H1 (cell line): ENCODE data around the gene KRTAP10-2. TPM values are rescaled to one million over a fixed set of nuclear protein-coding genes. Genes with fewer than 3 reads are reported as not detected.

ENCODE experiments used
- CTCF ChIA-PET: fragments of 300-600 bp; sonication (Branson Sonifier 250); formaldehyde crosslinking; loops from one replicate; lab custom pipeline; 2021; ENCODE audit not compliant: partially characterized antibody; lab: Charles Lee
- POLR2A ChIA-PET: fragments of 300-600 bp; sonication (Branson Sonifier 250); formaldehyde crosslinking; loops from one replicate; lab custom pipeline; 2021; ENCODE audit warnings: inconsistent platforms; ENCODE audit not compliant: partially characterized antibody; lab: Charles Lee
- DNase-seq, 2 experiments: peaks; one replicate each; pipeline versions ENCODE4 v3.0.0 to v3.0.0-alpha.2; 2010 to 2022; ENCODE audit warnings: low spot score in 2 of 2, low read depth in 1 of 2, mixed read lengths in 1 of 2
- FAIRE-seq: peaks from 2 replicates; lab custom pipeline; 2011; peaks lifted over from hg19 to GRCh38; lab: Jason Lieb, UNC
- H2AFZ ChIP-seq: 2 replicates; pipeline ENCODE4 v1.8.1; 2012; ENCODE audit warnings: low read length, inconsistent platforms
- H2AK5ac ChIP-seq: 2 replicates; pipeline ENCODE4 v1.6.1; 2013; ENCODE audit warnings: low read depth, low read length
- H2BK120ac ChIP-seq: replicated peaks from 2 replicates; pipeline ENCODE3; 2013; ENCODE audit warnings: low read depth, low read length, inconsistent platforms
- H2BK12ac ChIP-seq: 2 replicates; pipeline ENCODE4 v1.6.1; 2013; ENCODE audit warnings: low read depth, low read length
- H2BK15ac ChIP-seq: 2 replicates; pipeline ENCODE4 v1.6.1; 2013; ENCODE audit warnings: low read length
- H2BK20ac ChIP-seq: 2 replicates; pipeline ENCODE4 v1.6.1; 2013; ENCODE audit warnings: low read length
- H2BK5ac ChIP-seq: 2 replicates; pipeline ENCODE4 v1.6.1; 2013; ENCODE audit warnings: low read depth, low read length
- H3K14ac ChIP-seq: 2 replicates; pipeline ENCODE4 v1.6.1; 2013; ENCODE audit warnings: inconsistent platforms; ENCODE audit not compliant: insufficient read length
- H3K18ac ChIP-seq: 2 replicates; pipeline ENCODE4 v1.6.1; 2013; ENCODE audit warnings: low read length; ENCODE audit errors: extremely low read depth
- H3K23ac ChIP-seq: 2 replicates; pipeline ENCODE4 v1.6.1; 2013; ENCODE audit warnings: inconsistent platforms; ENCODE audit not compliant: insufficient read length
- H3K23me2 ChIP-seq: 2 replicates; pipeline ENCODE4 v1.6.1; 2013; ENCODE audit warnings: low read depth, low read length
- H3K27ac ChIP-seq: 2 replicates; pipeline ENCODE4 v1.6.1; 2011; ENCODE audit warnings: low read depth, low read length, inconsistent platforms
- H3K27me3 ChIP-seq, 4 experiments: replicated peaks in 1 of 4; 1 replicate in 1 of 4; 2 replicates in 3 of 4; pipeline versions ENCODE4 v1.6.1 to v1.8.1; 2011 to 2013; ENCODE audit warnings: low read length in 3 of 4, mild to moderate bottlenecking in 3 of 4, inconsistent platforms in 2 of 4, mixed read lengths in 2 of 4, moderate library complexity in 1 of 4; ENCODE audit not compliant: control insufficient read depth in 3 of 4, insufficient read depth in 3 of 4; ENCODE audit errors: extremely low read depth in 1 of 4
- H3K36me3 ChIP-seq, 4 experiments: 2 replicates each; pipeline versions ENCODE4 v1.6.1 to v1.8.1; 2011 to 2013; ENCODE audit warnings: mild to moderate bottlenecking in 4 of 4, low read length in 3 of 4, moderate library complexity in 2 of 4, control low read depth in 1 of 4, inconsistent platforms in 1 of 4; ENCODE audit not compliant: insufficient read depth in 4 of 4, control insufficient read depth in 2 of 4
- H3K4ac ChIP-seq: replicated peaks from 2 replicates; pipeline ENCODE3; 2013; ENCODE audit warnings: low read length, low read depth, mixed read lengths, inconsistent platforms; ENCODE audit not compliant: insufficient read length
- H3K4me1 ChIP-seq, 4 experiments: replicated peaks in 1 of 4; 1 replicate in 1 of 4; 2 replicates in 3 of 4; pipeline versions ENCODE4 v1.6.1 to v1.8.1; 2011 to 2013; ENCODE audit warnings: low read length in 3 of 4, inconsistent platforms in 2 of 4, mixed read lengths in 1 of 4; ENCODE audit not compliant: insufficient read depth in 4 of 4, control insufficient read depth in 3 of 4
- H3K4me2 ChIP-seq, 2 experiments: 2 replicates each; pipeline versions ENCODE4 v1.6.1 to v1.8.1; 2011 to 2013; ENCODE audit warnings: low read depth in 2 of 2, low read length in 2 of 2, control low read depth in 1 of 2, inconsistent platforms in 1 of 2, mild to moderate bottlenecking in 1 of 2; ENCODE audit not compliant: insufficient read depth in 1 of 2
- H3K4me3 ChIP-seq, 4 experiments: fragments of 200-600, 300-600 bp in 1 of 4; sonication (generic), shearing (Covaris generic), sonication (Bioruptor Twin) in 1 of 4; 2 replicates each; pipeline versions ENCODE4 v1.5.1 to v1.8.1; 2011 to 2016; ENCODE audit warnings: low read length in 4 of 4, low read depth in 3 of 4, control low read depth in 2 of 4, inconsistent platforms in 2 of 4, mild to moderate bottlenecking in 2 of 4, mixed read lengths in 1 of 4, moderate library complexity in 1 of 4; ENCODE audit not compliant: insufficient read depth in 2 of 4; ENCODE audit errors: extremely low read depth in 1 of 4
- H3K56ac ChIP-seq: replicated peaks from 2 replicates; pipeline ENCODE3; 2013; ENCODE audit warnings: low read depth, mild to moderate bottlenecking, mixed read lengths, low read length, inconsistent platforms; ENCODE audit not compliant: insufficient read length
- H3K79me1 ChIP-seq: 2 replicates; pipeline ENCODE4 v1.6.1; 2013; ENCODE audit warnings: low read depth, low read length, control low read depth
- H3K79me2 ChIP-seq, 2 experiments: 2 replicates each; pipeline versions ENCODE4 v1.6.1 to v1.8.1; 2012 to 2013; ENCODE audit warnings: low read length in 2 of 2, mild to moderate bottlenecking in 2 of 2, inconsistent platforms in 1 of 2; ENCODE audit not compliant: insufficient read depth in 2 of 2, control insufficient read depth in 1 of 2
- H3K9ac ChIP-seq, 4 experiments: replicated peaks in 1 of 4; 1 replicate in 1 of 4; 2 replicates in 3 of 4; pipeline versions ENCODE4 v1.6.1 to v1.8.1; 2011 to 2013; ENCODE audit warnings: low read depth in 3 of 4, low read length in 3 of 4, control low read depth in 2 of 4, mild to moderate bottlenecking in 2 of 4, moderate library complexity in 2 of 4, inconsistent platforms in 1 of 4; ENCODE audit errors: extremely low read depth in 1 of 4
- H3K9me3 ChIP-seq, 2 experiments: 2 replicates each; pipeline versions ENCODE4 v1.6.1 to v1.8.1; 2012 to 2013; ENCODE audit warnings: mild to moderate bottlenecking in 2 of 2, moderate library complexity in 2 of 2, control low read depth in 1 of 2, inconsistent platforms in 1 of 2, low read depth in 1 of 2, low read length in 1 of 2, mixed read lengths in 1 of 2; ENCODE audit not compliant: insufficient read depth in 2 of 2
- H4K20me1 ChIP-seq, 2 experiments: replicated peaks in 1 of 2; 2 replicates each; pipeline versions ENCODE3 to v1.8.1; 2011 to 2013; ENCODE audit warnings: inconsistent platforms in 2 of 2, low read length in 2 of 2, mild to moderate bottlenecking in 1 of 2; ENCODE audit not compliant: insufficient read depth in 2 of 2, control insufficient read depth in 1 of 2
- H4K5ac ChIP-seq: 2 replicates; pipeline ENCODE4 v1.6.1; 2013; ENCODE audit warnings: low read length, low read depth, mixed read lengths, inconsistent platforms; ENCODE audit not compliant: insufficient read length
- H4K8ac ChIP-seq: 2 replicates; pipeline ENCODE4 v1.8.0; 2013; ENCODE audit warnings: mild to moderate bottlenecking, moderate library complexity, low read length, inconsistent platforms; ENCODE audit not compliant: insufficient read depth; ENCODE audit errors: extremely low read depth
- H4K91ac ChIP-seq: replicated peaks from 2 replicates; pipeline ENCODE3; 2013; ENCODE audit warnings: low read length, mixed read lengths, inconsistent platforms; ENCODE audit not compliant: insufficient read length
- BRCA1 ChIP-seq: IDR thresholded peaks from 2 replicates; pipeline ENCODE4 v1.6.1; 2012; ENCODE audit warnings: low read depth, low read length, improper control_type of control experiment
- EP300 ChIP-seq, 2 experiments: IDR thresholded peaks; 1 replicate in 1 of 2; 2 replicates in 1 of 2; pipeline ENCODE4 v1.6.1; 2011 to 2012; ENCODE audit warnings: low read depth in 2 of 2, low read length in 2 of 2, mild to moderate bottlenecking in 2 of 2, borderline replicate concordance in 1 of 2, inconsistent platforms in 1 of 2, moderate library complexity in 1 of 2
- FOSL1 ChIP-seq: IDR thresholded peaks from 2 replicates; pipeline ENCODE4 v1.6.1; 2011; ENCODE audit warnings: mild to moderate bottlenecking, low read depth, low read length, moderate library complexity; ENCODE audit not compliant: insufficient read depth
- HDAC2 ChIP-seq, 2 experiments: fragments of 300-600 bp in 1 of 2; sonication (generic) in 1 of 2; IDR thresholded peaks; 2 replicates each; pipeline ENCODE4 v1.6.1; 2011 to 2012; ENCODE audit warnings: low read depth in 2 of 2, low read length in 2 of 2, mild to moderate bottlenecking in 2 of 2, moderate library complexity in 2 of 2, borderline replicate concordance in 1 of 2, inconsistent platforms in 1 of 2
- JUN ChIP-seq: IDR thresholded peaks from 2 replicates; pipeline ENCODE4 v1.6.1; 2011; ENCODE audit warnings: low read depth, mild to moderate bottlenecking, improper control_type of control experiment, low read length
- POLR2AphosphoS5 ChIP-seq: IDR thresholded peaks from 2 replicates; pipeline ENCODE4 v1.6.1; 2011; ENCODE audit warnings: low read depth, low read length
- TBP ChIP-seq: IDR thresholded peaks from 2 replicates; pipeline ENCODE4 v1.6.1; 2011; ENCODE audit warnings: low read depth, low read length, improper control_type of control experiment
- TEAD4 ChIP-seq: IDR thresholded peaks from 2 replicates; pipeline ENCODE4 v1.6.1; 2012; ENCODE audit warnings: low read depth, low read length, inconsistent platforms, mixed read lengths
- WGBS, 2 experiments: shearing (Covaris generic) in 1 of 2; methylation state at CpG; one replicate each; pipeline versions ENCODE4 v1.1.6 to v1.1.7; 2013 to 2015; ENCODE audit warnings: low lambda C conversion rate in 2 of 2, mixed read lengths in 2 of 2, inconsistent platforms in 1 of 2, low coverage in 1 of 2, missing lambda C conversion rate in 1 of 2; ENCODE audit not compliant: insufficient replicate concordance in 2 of 2, insufficient coverage in 1 of 2, insufficient read length in 1 of 2; ENCODE audit errors: extremely low coverage in 1 of 2, missing lambda C conversion rate in 1 of 2; 5-methylcytosine and 5-hydroxymethylcytosine counted together
- polyA plus RNA-seq, 7 experiments: library from polyadenylated mRNA; depleted of rRNA in 3 of 7; stranded (reverse) in 5 of 7; unstranded in 2 of 7; fragments of >200 nt in 5 of 7; fragments of 200-250 nt in 2 of 7; gene quantifications; 1 replicate in 5 of 7; 2 replicates in 1 of 7; 4 replicates in 1 of 7; pipeline versions ENCODE4 v1.2.1 to v1.2.3, GENCODE V29; 2011 to 2013; ENCODE audit warnings: missing spikeins in 2 of 7, mixed read lengths in 2 of 7
- total RNA-seq: library from RNA; stranded (reverse); fragmentation: NEBNext Ultra II Directional; extraction: Animal tissue kit (Norgen Biotek cat#: 25700); gene quantifications from 2 replicates; pipeline ENCODE4 v1.2.1, GENCODE V29; 2021
- TF ChIP-seq, protein P1 (sequence below): IDR thresholded peaks from 2 replicates; pipeline ENCODE4 v1.6.1; 2012; ENCODE audit warnings: inconsistent platforms
- TF ChIP-seq, protein P2 (sequence below): IDR thresholded peaks from 2 replicates; pipeline ENCODE4 v1.6.1; 2011; ENCODE audit warnings: low read length, improper control_type of control experiment

KRTAP10-2 gene
- total and polyA plus RNA-seq, 2 of the 8 experiments (the other 6 are each of a cell fraction or from before 2014, with no cell fraction given) = 0.11 TPM; not detected in 1

DNA sequence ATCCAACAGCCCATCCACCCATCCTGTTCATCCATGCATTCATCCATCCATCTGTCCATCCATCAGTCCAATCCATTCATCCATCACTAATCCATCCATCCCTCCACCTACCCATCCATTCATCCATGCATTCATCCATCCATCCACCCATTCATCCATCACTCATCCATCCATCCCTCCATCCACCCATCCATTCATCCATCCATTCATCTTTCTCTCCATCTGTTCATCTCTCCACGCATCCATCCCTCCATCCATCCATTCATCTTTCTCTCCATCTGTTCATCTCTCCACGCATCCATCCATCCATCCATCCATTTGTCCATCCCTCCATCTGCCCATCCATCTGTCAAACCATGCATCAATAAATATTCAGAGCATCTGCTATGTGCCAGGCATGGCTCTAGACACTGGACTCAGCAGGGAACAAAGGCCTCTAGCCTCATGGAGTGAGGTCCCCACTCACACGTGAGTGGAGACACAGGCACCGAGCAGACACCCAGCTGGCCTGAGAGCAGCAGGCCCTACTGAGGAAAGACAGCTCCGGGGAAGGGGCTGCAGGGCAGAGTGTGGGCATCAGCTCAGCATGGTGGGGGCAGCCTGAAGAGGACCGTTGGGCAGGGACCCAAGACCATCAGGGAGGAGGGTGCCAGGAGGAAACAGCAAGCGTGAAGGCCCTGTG lies 20.9 kb downstream of the KRTAP10-2 start:
- 89 to 100% methylated on average over 1 to 7 of the region's 7 CpGs for WGBS, 2 experiments
- no peak overlapping the region for H3K4me3 ChIP-seq
- H2BK5ac ChIP-seq = no peak overlapping the region
- H4K20me1 ChIP-seq = peaks cover 0 to 2% of the 10 kb centered on the region in 2 experiments
- no peak overlapping the region for H3K4ac ChIP-seq
- DNase-seq = no peak
- no peaks in the 10 kb centered on the region for H3K36me3 ChIP-seq
- ChIA-PET POLR2A (interaction anchor here (0.8 to 1.0 kb wide), 2 partner anchors 9 to 15 kb away, joined by 3 read pairs; no protein-coding TSS in a partner anchor), CTCF (interaction anchor here (1.3 to 1.7 kb wide), 4 partner anchors 10 to 263 kb away, joined by 3 to 4 read pairs (median 4); no protein-coding TSS in a partner anchor)
- no peak overlapping the region for H4K5ac ChIP-seq
- H2BK12ac ChIP-seq = no peak overlapping the region
- no peak for FAIRE-seq
- H3K27ac ChIP-seq = no peak overlapping the region
- no peak overlapping the region for H3K56ac ChIP-seq
- H3K27me3 ChIP-seq = 0 out of 7 replicates have a peak, but pooled peaks cover 0 to 2% (median 0%) of the 10 kb centered on the region in 4 experiments
- H3K23ac ChIP-seq = no peak overlapping the region
- H4K8ac ChIP-seq = no peak overlapping the region
- H3K4me1 ChIP-seq = peaks cover 0 to 3% (median 0%) of the 10 kb centered on the region in 4 experiments; a peak in 1 of 7 replicates
- no peak overlapping the region for H2BK20ac ChIP-seq
- no peak overlapping the region for H3K4me2 ChIP-seq
- H3K79me2 ChIP-seq = no peaks in the 10 kb centered on the region
- H3K9ac ChIP-seq = no peak overlapping the region
- H3K9me3 ChIP-seq = no peaks in the 10 kb centered on the region
- no peaks in the 10 kb centered on the region for H3K79me1 ChIP-seq
- H3K23me2 ChIP-seq = peaks cover 4% of the 10 kb centered on the region; the same call in 1 of the 2 replicates
- H3K14ac ChIP-seq = no peak overlapping the region
- H2AK5ac ChIP-seq = peak overlapping the region; percentile 75; the same call in 1 of the 2 replicates
- H2BK120ac ChIP-seq = no peak overlapping the region
- no peak overlapping the region for H2BK15ac ChIP-seq
- H3K18ac ChIP-seq = no peak overlapping the region
- no peak overlapping the region for H2AFZ ChIP-seq
- H4K91ac ChIP-seq = no peak overlapping the region
- TF ChIP-seq, protein P1, sequence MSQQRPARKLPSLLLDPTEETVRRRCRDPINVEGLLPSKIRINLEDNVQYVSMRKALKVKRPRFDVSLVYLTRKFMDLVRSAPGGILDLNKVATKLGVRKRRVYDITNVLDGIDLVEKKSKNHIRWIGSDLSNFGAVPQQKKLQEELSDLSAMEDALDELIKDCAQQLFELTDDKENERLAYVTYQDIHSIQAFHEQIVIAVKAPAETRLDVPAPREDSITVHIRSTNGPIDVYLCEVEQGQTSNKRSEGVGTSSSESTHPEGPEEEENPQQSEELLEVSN = no peak
- TF ChIP-seq TEAD4 (no peak), FOSL1 (no peak), EP300 (IDR thresholded peaks at IDR 0.05; ENCODE audit: borderline replicate concordance in 1 of 2, low read depth in 2 of 2, low read length in 2 of 2) (no peak), POLR2AphosphoS5 (no peak), BRCA1 (no peak), TBP (no peak), HDAC2 (IDR thresholded peaks at IDR 0.05; ENCODE audit: borderline replicate concordance in 1 of 2, low read depth in 2 of 2, low read length in 2 of 2) (no peak), JUN (no peak)
- TF ChIP-seq, protein P2, sequence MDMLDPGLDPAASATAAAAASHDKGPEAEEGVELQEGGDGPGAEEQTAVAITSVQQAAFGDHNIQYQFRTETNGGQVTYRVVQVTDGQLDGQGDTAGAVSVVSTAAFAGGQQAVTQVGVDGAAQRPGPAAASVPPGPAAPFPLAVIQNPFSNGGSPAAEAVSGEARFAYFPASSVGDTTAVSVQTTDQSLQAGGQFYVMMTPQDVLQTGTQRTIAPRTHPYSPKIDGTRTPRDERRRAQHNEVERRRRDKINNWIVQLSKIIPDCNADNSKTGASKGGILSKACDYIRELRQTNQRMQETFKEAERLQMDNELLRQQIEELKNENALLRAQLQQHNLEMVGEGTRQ = no peak
